Measurements from ENCODE around the gene ANK3.

- no peak for TF ChIP-seq CTCF (IDR thresholded peaks at IDR 0.05)
- no peak for TF ChIP-seq POLR2A (IDR thresholded peaks at IDR 0.05)
These were observed 212.8 kb downstream of the ANK3 start for GRCh38 chr10:60176925-60177324.

Measured in testis (tissue), 2 donors.